ENCODE results near the gene KLHL24. TPM values are rescaled to one million over a fixed set of nuclear protein-coding genes. Genes with fewer than 3 reads are reported as not detected.

The KLHL24 gene
- total and polyA plus RNA-seq, 2 of the 13 experiments (the other 11 are each of a cell fraction or from before 2014, with no cell fraction given), result 6.9 to 15.7 TPM

DNA sequence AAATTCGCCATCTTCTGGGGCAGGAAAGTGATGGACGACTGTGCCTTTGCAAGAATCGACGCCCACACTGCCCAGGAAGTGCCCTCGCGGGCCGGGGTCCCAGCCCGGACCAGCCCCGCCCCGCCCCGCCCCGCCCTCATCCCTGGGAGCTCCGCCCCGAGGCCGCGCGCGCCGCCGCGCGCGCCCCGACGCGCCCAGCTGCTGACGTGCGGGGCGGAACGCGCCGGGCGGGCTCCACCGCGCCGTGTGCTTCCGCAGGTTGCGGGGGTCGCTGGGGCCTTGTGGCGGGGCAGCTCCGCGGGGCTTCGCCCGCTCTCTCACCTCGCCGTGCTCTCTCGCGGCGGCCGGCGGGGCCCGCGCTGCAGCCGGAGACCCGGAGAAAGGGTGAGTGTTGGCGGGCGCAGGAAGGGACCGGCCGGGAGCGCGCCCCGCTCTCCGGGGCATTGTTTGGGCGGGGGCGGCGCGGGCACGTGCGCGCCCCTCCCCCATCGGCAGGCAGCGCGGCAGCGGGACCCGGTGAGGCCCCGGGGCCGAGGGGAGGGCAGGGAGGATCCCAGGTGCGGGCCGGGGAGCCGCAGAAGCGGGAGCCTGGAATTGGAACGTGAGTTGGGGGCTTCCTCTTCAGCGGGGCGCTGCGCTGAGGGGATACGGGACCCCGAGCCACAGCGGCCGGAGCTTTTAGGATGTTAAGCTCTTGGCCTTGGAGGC, 62.3 kb downstream of the KLHL24 start, which contains the start of gene YEATS2 (continued):
- TF ChIP-seq, protein P1, sequence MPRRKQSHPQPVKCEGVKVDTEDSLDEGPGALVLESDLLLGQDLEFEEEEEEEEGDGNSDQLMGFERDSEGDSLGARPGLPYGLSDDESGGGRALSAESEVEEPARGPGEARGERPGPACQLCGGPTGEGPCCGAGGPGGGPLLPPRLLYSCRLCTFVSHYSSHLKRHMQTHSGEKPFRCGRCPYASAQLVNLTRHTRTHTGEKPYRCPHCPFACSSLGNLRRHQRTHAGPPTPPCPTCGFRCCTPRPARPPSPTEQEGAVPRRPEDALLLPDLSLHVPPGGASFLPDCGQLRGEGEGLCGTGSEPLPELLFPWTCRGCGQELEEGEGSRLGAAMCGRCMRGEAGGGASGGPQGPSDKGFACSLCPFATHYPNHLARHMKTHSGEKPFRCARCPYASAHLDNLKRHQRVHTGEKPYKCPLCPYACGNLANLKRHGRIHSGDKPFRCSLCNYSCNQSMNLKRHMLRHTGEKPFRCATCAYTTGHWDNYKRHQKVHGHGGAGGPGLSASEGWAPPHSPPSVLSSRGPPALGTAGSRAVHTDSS (CRISPR knock-in tag; conservative IDR thresholded peaks at IDR 0.05), result no peak
- TF ChIP-seq SMAD9 (CRISPR knock-in tag; IDR thresholded peaks at IDR 0.05) (no peak), ZFY (CRISPR knock-in tag; IDR thresholded peaks at IDR 0.05) (peak; percentile 83), EED (CRISPR knock-in tag; IDR thresholded peaks at IDR 0.05) (no peak), GFI1 (CRISPR knock-in tag; IDR thresholded peaks at IDR 0.05; ENCODE audit: borderline replicate concordance) (no peak), GABPA (IDR thresholded peaks at IDR 0.05; ENCODE audit: low read depth, low read length) (no peak), GABPA (CRISPR knock-in tag; IDR thresholded peaks at IDR 0.05; ENCODE audit: low read depth) (no peak), ZNF24 (IDR thresholded peaks at IDR 0.05) (no peak), HOXA9 (CRISPR knock-in tag; IDR thresholded peaks at IDR 0.05; ENCODE audit: borderline replicate concordance) (no peak; the same call in 1 of the 2 replicates), RXRA (CRISPR knock-in tag; IDR thresholded peaks at IDR 0.05) (no peak), NR2F1 (CRISPR knock-in tag; IDR thresholded peaks at IDR 0.05) (no peak), ARNT2 (CRISPR knock-in tag; IDR thresholded peaks at IDR 0.05; ENCODE audit: low read depth) (peak; percentile 71), ZNF674 (CRISPR knock-in tag; IDR thresholded peaks at IDR 0.05; ENCODE audit: low read depth) (peak; percentile 56; the same call in 1 of the 2 replicates), RFX5 (IDR thresholded peaks at IDR 0.05; ENCODE audit: low read depth, low read length) (no peak), HNRNPK (IDR thresholded peaks at IDR 0.05; ENCODE audit: low read depth, low read length, poor library complexity, severe bottlenecking) (peak; percentile 41), ZNF772 (CRISPR knock-in tag; IDR thresholded peaks at IDR 0.05) (peak; percentile 64)
- TF ChIP-seq, protein P2, sequence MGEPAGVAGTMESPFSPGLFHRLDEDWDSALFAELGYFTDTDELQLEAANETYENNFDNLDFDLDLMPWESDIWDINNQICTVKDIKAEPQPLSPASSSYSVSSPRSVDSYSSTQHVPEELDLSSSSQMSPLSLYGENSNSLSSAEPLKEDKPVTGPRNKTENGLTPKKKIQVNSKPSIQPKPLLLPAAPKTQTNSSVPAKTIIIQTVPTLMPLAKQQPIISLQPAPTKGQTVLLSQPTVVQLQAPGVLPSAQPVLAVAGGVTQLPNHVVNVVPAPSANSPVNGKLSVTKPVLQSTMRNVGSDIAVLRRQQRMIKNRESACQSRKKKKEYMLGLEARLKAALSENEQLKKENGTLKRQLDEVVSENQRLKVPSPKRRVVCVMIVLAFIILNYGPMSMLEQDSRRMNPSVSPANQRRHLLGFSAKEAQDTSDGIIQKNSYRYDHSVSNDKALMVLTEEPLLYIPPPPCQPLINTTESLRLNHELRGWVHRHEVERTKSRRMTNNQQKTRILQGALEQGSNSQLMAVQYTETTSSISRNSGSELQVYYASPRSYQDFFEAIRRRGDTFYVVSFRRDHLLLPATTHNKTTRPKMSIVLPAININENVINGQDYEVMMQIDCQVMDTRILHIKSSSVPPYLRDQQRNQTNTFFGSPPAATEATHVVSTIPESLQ (CRISPR knock-in tag; conservative IDR thresholded peaks at IDR 0.05), result no peak
- TF ChIP-seq, protein P3, sequence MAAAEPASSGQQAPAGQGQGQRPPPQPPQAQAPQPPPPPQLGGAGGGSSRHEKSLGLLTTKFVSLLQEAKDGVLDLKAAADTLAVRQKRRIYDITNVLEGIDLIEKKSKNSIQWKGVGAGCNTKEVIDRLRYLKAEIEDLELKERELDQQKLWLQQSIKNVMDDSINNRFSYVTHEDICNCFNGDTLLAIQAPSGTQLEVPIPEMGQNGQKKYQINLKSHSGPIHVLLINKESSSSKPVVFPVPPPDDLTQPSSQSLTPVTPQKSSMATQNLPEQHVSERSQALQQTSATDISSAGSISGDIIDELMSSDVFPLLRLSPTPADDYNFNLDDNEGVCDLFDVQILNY (CRISPR knock-in tag; conservative IDR thresholded peaks at IDR 0.05), result no peak
- TF ChIP-seq, protein P4, sequence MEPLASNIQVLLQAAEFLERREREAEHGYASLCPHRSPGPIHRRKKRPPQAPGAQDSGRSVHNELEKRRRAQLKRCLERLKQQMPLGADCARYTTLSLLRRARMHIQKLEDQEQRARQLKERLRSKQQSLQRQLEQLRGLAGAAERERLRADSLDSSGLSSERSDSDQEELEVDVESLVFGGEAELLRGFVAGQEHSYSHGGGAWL (CRISPR knock-in tag; IDR thresholded peaks at IDR 0.05), result peak; percentile 60; the same call in 1 of the 2 replicates
- TF ChIP-seq, protein P5, sequence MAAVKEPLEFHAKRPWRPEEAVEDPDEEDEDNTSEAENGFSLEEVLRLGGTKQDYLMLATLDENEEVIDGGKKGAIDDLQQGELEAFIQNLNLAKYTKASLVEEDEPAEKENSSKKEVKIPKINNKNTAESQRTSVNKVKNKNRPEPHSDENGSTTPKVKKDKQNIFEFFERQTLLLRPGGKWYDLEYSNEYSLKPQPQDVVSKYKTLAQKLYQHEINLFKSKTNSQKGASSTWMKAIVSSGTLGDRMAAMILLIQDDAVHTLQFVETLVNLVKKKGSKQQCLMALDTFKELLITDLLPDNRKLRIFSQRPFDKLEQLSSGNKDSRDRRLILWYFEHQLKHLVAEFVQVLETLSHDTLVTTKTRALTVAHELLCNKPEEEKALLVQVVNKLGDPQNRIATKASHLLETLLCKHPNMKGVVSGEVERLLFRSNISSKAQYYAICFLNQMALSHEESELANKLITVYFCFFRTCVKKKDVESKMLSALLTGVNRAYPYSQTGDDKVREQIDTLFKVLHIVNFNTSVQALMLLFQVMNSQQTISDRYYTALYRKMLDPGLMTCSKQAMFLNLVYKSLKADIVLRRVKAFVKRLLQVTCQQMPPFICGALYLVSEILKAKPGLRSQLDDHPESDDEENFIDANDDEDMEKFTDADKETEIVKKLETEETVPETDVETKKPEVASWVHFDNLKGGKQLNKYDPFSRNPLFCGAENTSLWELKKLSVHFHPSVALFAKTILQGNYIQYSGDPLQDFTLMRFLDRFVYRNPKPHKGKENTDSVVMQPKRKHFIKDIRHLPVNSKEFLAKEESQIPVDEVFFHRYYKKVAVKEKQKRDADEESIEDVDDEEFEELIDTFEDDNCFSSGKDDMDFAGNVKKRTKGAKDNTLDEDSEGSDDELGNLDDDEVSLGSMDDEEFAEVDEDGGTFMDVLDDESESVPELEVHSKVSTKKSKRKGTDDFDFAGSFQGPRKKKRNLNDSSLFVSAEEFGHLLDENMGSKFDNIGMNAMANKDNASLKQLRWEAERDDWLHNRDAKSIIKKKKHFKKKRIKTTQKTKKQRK (IDR thresholded peaks at IDR 0.05; ENCODE audit: low read length), result no peak
- TF ChIP-seq, protein P6, sequence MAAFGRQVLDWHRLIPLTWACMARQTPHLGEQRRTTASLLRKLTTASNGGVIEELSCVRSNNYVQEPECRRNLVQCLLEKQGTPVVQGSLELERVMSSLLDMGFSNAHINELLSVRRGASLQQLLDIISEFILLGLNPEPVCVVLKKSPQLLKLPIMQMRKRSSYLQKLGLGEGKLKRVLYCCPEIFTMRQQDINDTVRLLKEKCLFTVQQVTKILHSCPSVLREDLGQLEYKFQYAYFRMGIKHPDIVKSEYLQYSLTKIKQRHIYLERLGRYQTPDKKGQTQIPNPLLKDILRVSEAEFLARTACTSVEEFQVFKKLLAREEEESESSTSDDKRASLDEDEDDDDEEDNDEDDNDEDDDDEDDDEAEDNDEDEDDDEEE (CRISPR knock-in tag; IDR thresholded peaks at IDR 0.05), result no peak

Data from HepG2 (cell line).